Stimulated activated CD4-positive, alpha-beta T cell treated with anti-CD3 and anti-CD28 coated beads, TNF-alpha, amount 100 ng/mL, for 1 hour (primary cell): ENCODE measurements around the gene PRR29.

Source experiments
- DNase-seq, 3 donors: peaks; one replicate each; pipeline ENCODE4 v3.0.0-alpha.2; 2020; ENCODE audit warnings: low read depth in 3 of 3, low spot score in 1 of 3

Gene PRR29

DNA sequence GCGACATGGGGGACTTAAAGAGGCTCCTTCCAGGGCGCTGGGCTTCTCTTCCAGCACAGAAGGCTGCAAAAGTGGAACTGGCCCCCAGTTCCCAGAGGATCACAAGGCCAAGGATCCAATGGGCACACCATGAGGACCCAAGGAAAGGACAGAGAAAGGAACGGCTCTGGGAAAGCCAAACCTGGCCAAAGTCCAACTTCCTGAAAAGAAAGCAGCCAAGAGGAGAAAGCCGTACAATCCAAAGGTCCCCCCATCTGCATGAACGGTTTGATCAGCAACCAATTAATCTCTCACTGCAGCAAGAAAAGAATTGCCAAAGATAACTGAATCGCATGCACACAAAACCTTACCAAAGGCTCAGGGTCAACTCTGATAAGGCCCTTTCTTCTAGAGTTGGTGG is 42.1 kb downstream of the PRR29 start:
- no peak for DNase-seq

DNA sequence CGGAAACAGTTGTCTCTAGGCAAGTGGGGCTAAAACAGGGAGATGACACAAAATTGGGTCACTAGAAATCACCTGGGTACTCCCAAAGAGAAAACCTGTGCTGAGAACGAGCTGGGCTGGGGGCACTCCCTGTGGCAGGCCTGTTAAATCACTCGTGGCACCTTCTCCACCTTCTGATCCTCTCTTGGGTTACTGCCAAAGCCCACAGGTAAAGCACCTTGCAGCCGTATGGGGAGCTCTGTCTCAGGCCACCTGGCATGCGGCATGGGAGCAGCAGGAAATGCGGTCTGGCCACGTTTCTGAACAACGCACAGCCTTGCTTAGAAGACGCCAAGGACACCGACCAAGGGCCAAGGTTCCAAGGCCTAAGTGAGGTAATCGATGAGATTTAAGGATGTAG is 43.8 kb downstream of the PRR29 start:
- DNase-seq: no peak

DNA sequence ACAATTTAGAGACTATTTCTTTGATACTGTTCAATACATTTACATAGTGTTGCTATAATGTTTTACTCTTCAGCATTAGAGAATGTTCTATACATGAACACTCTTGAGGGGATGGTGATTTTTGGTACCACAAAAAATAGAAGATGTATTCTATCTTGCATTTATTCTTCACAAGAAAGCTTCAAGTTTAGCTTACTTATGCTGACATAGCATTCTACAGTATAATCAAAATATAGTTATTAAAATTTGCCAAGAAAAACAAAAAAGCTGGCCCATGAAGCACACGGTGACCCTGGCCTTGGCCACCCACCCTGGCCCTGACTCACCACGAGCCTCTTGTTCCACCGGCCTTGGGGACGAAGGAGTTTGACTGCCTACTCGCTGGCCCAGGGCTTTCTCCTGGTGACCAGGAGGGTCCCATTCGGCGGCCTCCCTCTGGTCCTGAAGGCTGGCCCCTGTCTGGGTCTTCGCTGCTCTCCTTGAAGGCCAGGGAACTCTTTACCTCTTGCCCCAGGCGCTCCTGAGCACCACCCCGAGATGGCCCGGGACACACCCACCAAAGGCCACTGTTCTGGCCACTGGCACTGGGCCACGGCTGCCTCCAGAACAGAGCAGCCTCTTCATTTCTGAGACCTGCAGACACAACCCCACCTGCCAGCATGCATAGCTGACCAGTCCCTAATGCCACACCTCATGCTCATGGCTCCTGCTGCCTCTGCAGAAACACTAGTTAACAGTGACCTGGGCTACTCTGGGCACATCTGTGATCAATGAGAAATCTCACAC is 44.7 kb downstream of the PRR29 start:
- DNase-seq: no peak

DNA sequence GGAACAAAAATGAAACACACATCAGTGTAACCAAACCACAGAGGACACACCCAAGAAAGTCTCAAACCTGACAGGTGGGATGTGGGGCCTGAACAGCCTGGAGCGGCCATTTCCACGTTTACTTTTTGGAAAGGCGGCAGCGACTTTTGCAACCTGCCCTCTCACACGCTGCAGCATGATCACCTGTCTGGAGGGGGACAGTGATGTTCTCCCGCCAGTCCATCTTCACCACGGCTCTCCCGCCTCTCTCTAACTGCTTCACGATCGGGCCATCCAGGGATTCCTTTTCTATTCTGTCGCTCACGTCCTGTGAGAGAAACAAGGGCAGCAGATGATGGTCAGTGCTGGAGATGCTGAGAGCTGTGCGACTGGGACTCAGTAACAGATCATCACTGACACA is 47.0 kb downstream of the PRR29 start:
- no peak for DNase-seq

DNA sequence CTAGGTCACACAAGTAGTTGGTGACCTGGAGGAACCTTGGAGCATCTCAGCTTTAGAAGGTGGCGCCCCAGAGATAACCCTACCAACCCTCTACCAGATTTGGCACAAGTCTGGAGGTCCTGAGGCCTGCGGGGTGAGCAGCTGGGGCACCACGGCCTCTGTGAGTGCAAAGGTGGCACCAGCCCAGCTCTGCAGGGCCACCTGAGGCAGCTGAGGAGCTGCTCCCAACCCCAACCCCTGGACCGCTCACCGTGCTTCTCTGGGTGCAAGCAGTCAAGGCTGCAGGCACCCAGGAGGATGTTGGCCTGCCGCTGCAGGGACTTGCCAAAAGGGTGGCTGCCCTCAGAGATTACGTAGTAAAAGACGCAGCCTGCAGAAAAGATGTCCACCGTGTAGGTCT is 50.7 kb downstream of the PRR29 start:
- no peak for DNase-seq

DNA sequence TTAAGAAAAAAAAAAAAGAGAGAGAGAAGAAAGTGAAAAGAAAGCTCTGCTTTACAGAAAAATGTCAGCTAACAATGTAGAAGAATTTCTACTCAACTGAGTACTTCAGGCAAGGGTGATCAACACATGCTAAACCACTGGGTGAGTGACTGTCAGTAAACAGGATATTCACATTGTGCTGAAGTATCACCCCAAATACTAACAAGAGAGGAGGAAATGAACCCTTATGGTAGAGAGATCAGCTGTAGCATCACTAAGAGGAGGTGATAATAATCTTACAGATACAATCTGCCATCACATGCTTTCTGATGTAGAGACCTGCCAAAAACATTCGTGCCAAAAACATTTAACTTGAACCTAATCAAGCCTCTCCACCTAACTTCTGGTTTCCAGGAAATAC is 53.0 kb downstream of the PRR29 start:
- DNase-seq: no peak

DNA sequence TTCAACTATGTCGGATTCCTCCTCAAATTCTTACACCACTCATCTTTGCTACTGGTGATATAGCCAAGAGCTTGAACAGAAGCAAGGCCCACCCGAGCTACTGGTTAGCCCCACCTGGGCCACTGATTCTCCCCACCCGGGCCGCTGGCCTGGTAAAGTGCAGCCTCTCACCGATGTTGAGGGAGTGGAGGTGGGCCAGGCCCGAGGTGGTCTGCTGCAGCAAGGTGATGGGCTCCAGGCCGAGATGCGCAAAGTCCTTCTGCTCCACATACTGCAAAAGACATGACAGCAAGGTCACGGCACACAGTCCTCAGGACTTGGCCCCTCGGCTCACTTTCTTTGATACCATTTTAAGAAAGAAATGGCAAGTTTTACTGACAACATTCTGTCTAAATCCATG is 55.0 kb downstream of the PRR29 start:
- no peak for DNase-seq
